Panc1 (cell line): Measurements from ENCODE around the gene KDF1.

ENCODE experiments used
- CTCF ChIP-seq: fragments of 450-650 bp; IDR thresholded peaks from 2 replicates; pipeline ENCODE4 v1.5.1; 2017; ENCODE audit warnings: mild to moderate bottlenecking
- POLR2AphosphoS5 ChIP-seq: IDR thresholded peaks from 2 replicates; pipeline ENCODE4 v1.6.1; 2012; ENCODE audit warnings: mild to moderate bottlenecking, low read depth, low read length, moderate library complexity
- SIN3A ChIP-seq: IDR thresholded peaks from 2 replicates; pipeline ENCODE4 v1.6.1; 2012; ENCODE audit warnings: low read depth, mild to moderate bottlenecking, low read length, moderate library complexity, borderline replicate concordance; ENCODE audit not compliant: insufficient read depth
- TCF7L2 ChIP-seq: IDR thresholded peaks from 2 replicates; pipeline ENCODE4 v1.6.1; 2011; ENCODE audit warnings: mild to moderate bottlenecking, low read depth, low read length, inconsistent platforms

- TF ChIP-seq CTCF (no peak), POLR2AphosphoS5 (no peak), SIN3A (no peak), TCF7L2 (no peak)
Observed at GRCh38 chr1:26909951-26910342, 50.3 kb downstream of the KDF1 start.
